CD4-positive, alpha-beta T cell (primary cell): ENCODE results near the gene FKTN. TPM values are rescaled to one million over a fixed set of nuclear protein-coding genes. Genes with fewer than 3 reads are reported as not detected.

Source experiments
- ATAC-seq: fragments of 200-7000 bp; cut with Tn5 transposase; one replicate; pipeline ENCODE4 v1.10.0; 2022; ENCODE audit warnings: mild to moderate bottlenecking; ENCODE audit not compliant: poor library complexity
- CTCF ChIA-PET: fragments of 350-600 bp; sonication (Branson Sonifier 250); formaldehyde crosslinking; loops from one replicate; lab custom pipeline; 2021; ENCODE audit warnings: antibody characterized with exemption, inconsistent platforms; lab: Charles Lee
- POLR2A ChIA-PET: fragments of 350-600 bp; sonication (Branson Sonifier 250); formaldehyde crosslinking; loops from one replicate; lab custom pipeline; 2021; ENCODE audit warnings: antibody characterized with exemption, inconsistent platforms; lab: Charles Lee
- DNase-seq, 14 experiments: peaks; one replicate each; pipeline ENCODE4 v3.0.0-alpha.2; 2013 to 2020; ENCODE audit warnings: mixed read lengths in 2 of 14
- H3K27ac ChIP-seq, 2 donors: one replicate each; pipeline versions ENCODE4 v1.5.1 to v1.7.0; 2013; ENCODE audit warnings: low read length in 2 of 2, low read depth in 1 of 2, mild to moderate bottlenecking in 1 of 2
- H3K27me3 ChIP-seq, 2 experiments: 1 replicate in 1 of 2; 2 replicates in 1 of 2; pipeline versions ENCODE4 v1.6.1 to v1.7.0; 2013; ENCODE audit warnings: low read length in 2 of 2, control low read depth in 1 of 2, mild to moderate bottlenecking in 1 of 2, moderate library complexity in 1 of 2; ENCODE audit not compliant: insufficient read depth in 2 of 2, control insufficient read depth in 1 of 2
- H3K36me3 ChIP-seq: one replicate; pipeline ENCODE4 v1.6.1; 2013; ENCODE audit warnings: low read length, control low read depth; ENCODE audit not compliant: insufficient read depth
- H3K4me1 ChIP-seq: one replicate; pipeline ENCODE4 v1.6.1; 2013; ENCODE audit warnings: low read length, control low read depth; ENCODE audit not compliant: insufficient read depth
- H3K4me3 ChIP-seq: one replicate; pipeline ENCODE4 v1.5.1; 2013; ENCODE audit warnings: mild to moderate bottlenecking, low read length, moderate library complexity
- H3K9me3 ChIP-seq, 2 experiments: 1 replicate in 1 of 2; 2 replicates in 1 of 2; pipeline versions ENCODE4 v1.6.1 to v1.7.0; 2013; ENCODE audit warnings: low read length in 2 of 2, mild to moderate bottlenecking in 2 of 2, control low read depth in 1 of 2, moderate library complexity in 1 of 2; ENCODE audit not compliant: control insufficient read depth in 1 of 2, insufficient read depth in 1 of 2
- H3K27ac Mint-ChIP-seq: one replicate; pipeline ENCODE4 v1.8.0; 2020; ENCODE audit warnings: mixed read lengths
- H3K27me3 Mint-ChIP-seq: one replicate; pipeline ENCODE4 v1.8.0; 2021; ENCODE audit warnings: mixed read lengths
- H3K36me3 Mint-ChIP-seq: one replicate; pipeline ENCODE4 v1.8.0; 2021; ENCODE audit warnings: low read depth, mixed read lengths
- H3K4me1 Mint-ChIP-seq: one replicate; pipeline ENCODE4 v1.8.0; 2021; ENCODE audit warnings: low read depth, mixed read lengths
- H3K4me3 Mint-ChIP-seq: one replicate; pipeline ENCODE4 v1.8.0; 2020; ENCODE audit warnings: mild to moderate bottlenecking, mixed read lengths
- H3K9me3 Mint-ChIP-seq: one replicate; pipeline ENCODE4 v1.8.0; 2020; ENCODE audit warnings: mixed read lengths
- intact Hi-C, 2 experiments: fragments of 100-400 bp; cut with DNase I in 1 of 2; cut with micrococcal nuclease in 1 of 2; formaldehyde crosslinking; loops; one replicate each; pipeline versions ENCODE4 v1.15.1 to v1.9.0; 2023 to 2025; cut with DNase I, micrococcal nuclease
- total RNA-seq, 174 experiments: library from RNA in 2 of 174; stranded (reverse) in 2 of 174; gene quantifications; one replicate each; pipeline ENCODE4 v1.2.3 and lab custom pipeline; 2021 to 2026
- TF ChIP-seq, protein P1 (sequence below): fragments of 200-600 bp; IDR thresholded peaks from one replicate; pipeline ENCODE4 v1.8.0; 2022; ENCODE audit warnings: antibody characterized with exemption, mild to moderate bottlenecking

Gene FKTN
- total RNA-seq, 2 experiments from 2014 or later = 5.7 to 5.8 TPM

DNA sequence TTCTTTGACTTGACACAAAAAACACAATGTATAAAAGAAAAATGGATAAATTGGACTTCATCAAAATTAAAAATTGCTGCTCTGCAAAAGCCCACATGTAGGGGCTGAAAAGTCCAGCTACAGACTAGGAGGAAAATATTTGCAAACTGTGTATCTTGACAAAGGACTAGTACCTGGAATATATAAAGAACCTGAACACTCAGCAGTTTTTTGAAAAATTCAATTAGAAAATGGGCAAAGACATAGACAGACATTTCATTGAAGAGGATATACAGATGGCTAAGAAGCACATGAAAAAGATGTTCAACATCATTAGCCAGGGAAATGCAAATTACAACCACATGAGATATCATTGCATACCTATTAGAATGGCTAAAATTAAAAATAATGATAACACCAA lies 85.9 kb downstream of the FKTN start:
- CTCF ChIA-PET = no interaction called here
- H3K4me3 ChIP-seq = no peak overlapping the region
- TF ChIP-seq, protein P1, sequence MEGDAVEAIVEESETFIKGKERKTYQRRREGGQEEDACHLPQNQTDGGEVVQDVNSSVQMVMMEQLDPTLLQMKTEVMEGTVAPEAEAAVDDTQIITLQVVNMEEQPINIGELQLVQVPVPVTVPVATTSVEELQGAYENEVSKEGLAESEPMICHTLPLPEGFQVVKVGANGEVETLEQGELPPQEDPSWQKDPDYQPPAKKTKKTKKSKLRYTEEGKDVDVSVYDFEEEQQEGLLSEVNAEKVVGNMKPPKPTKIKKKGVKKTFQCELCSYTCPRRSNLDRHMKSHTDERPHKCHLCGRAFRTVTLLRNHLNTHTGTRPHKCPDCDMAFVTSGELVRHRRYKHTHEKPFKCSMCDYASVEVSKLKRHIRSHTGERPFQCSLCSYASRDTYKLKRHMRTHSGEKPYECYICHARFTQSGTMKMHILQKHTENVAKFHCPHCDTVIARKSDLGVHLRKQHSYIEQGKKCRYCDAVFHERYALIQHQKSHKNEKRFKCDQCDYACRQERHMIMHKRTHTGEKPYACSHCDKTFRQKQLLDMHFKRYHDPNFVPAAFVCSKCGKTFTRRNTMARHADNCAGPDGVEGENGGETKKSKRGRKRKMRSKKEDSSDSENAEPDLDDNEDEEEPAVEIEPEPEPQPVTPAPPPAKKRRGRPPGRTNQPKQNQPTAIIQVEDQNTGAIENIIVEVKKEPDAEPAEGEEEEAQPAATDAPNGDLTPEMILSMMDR = no peak
- Mint-ChIP-seq H3K27ac (no peak overlapping the region), H3K4me1 (no peaks in the 10 kb centered on the region), H3K36me3 (peaks cover 17% of the 10 kb centered on the region), H3K4me3 (no peak overlapping the region), H3K9me3 (no peaks in the 10 kb centered on the region), H3K27me3 (no peaks in the 10 kb centered on the region)
- H3K9me3 ChIP-seq = no peaks in the 10 kb centered on the region
- no peak overlapping the region for H3K27ac ChIP-seq
- H3K27me3 ChIP-seq = no peaks in the 10 kb centered on the region
- H3K4me1 ChIP-seq = no peaks in the 10 kb centered on the region
- intact Hi-C loops = no loop called here
- no peak for ATAC-seq
- POLR2A ChIA-PET = no interaction called here
- no peak for DNase-seq
- H3K36me3 ChIP-seq = no peaks in the 10 kb centered on the region

DNA sequence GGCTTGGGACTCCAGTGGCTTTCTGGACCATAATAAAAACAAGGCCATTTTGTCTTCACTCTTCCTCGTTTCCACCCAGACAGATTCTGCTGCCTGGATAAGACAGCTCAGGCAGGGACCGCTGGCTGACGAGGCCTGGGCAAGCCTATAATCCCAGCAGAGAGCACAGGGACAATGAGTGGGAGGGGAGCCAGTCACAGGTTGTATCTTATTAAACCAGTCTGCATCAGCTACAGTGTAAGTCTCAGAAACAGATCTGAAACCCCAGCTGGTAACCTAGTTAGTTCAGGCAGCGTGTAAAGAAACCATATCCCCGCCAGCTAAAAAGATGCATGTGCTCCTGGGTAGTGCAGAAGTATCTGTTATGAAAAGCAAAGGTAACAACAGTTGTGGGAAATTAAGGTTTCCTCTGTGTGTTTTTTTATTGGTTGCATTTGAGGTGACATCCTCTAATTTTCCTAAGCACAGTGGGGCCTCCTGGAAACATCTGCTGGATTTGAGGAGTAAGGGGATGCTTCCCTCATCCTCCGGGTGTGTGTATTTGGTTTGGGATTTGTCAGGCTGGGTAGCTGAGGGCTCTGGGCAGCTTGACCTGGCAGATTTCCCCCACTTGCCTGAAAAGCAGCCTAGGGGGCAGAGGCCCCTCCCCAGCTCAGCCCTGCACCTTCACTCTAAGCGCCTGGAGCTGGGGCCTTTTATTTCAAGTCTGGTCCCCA lies 89.1 kb downstream of the FKTN start:
- H3K27ac ChIP-seq = no peak overlapping the region
- Mint-ChIP-seq H3K4me1 (no peaks in the 10 kb centered on the region), H3K4me3 (no peak overlapping the region), H3K27me3 (no peaks in the 10 kb centered on the region), H3K36me3 (no peaks in the 10 kb centered on the region), H3K27ac (no peak overlapping the region), H3K9me3 (no peaks in the 10 kb centered on the region)
- H3K36me3 ChIP-seq = no peaks in the 10 kb centered on the region
- H3K4me3 ChIP-seq = no peak overlapping the region
- POLR2A ChIA-PET = no interaction called here
- no peak for DNase-seq
- no peak for ATAC-seq
- no peaks in the 10 kb centered on the region for H3K9me3 ChIP-seq
- TF ChIP-seq, protein P1 = no peak
- intact Hi-C loops = no loop called here
- H3K4me1 ChIP-seq = no peaks in the 10 kb centered on the region
- H3K27me3 ChIP-seq = no peaks in the 10 kb centered on the region
- CTCF ChIA-PET = no interaction called here

DNA sequence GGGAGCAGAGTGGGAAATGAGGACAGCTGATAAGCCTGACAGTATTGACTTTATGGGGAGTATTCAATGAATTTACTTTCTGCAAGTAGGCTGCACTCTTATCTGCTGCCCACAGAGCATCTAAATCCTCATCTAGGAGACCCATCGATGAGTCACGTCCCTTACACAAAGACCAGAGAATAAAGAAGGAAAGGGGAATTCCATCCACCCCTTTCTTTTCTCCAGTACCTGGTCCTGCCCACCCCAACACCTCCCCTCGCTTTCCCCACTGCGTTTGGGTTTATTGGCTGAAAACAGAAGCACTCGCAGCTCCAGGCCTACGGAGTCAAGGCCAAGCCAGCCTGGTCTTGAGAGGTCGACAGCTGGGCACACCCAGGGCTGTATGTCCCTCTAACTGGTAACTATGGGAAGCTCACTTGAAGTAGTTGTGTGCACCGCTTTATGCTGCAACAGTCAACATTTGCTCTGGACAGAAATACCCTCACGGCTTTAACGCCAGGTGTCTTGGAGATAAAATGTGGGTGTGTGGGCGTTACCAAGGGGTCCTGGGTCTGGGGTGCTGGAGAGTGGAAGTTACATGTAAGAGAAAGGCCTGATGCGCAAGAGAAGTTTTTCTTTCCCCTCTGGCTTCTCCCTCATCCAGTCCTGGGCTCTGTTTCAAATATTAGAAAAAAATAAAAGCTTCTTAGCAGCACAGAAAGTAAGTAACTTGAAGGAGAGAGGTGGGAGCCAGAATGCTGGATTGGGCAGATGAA lies 89.8 kb downstream of the FKTN start:
- H3K27ac ChIP-seq = no peak overlapping the region
- CTCF ChIA-PET = no interaction called here
- no peak for DNase-seq
- intact Hi-C loops = no loop called here
- no peak overlapping the region for H3K4me3 ChIP-seq
- no peaks in the 10 kb centered on the region for H3K36me3 Mint-ChIP-seq
- ATAC-seq = no peak
- H3K27me3 Mint-ChIP-seq = no peaks in the 10 kb centered on the region
- H3K27me3 ChIP-seq = no peaks in the 10 kb centered on the region
- H3K4me1 ChIP-seq = no peaks in the 10 kb centered on the region
- POLR2A ChIA-PET = no interaction called here
- no peak overlapping the region for H3K27ac Mint-ChIP-seq
- no peaks in the 10 kb centered on the region for H3K9me3 ChIP-seq
- TF ChIP-seq, protein P1 = no peak
- H3K9me3 Mint-ChIP-seq = no peaks in the 10 kb centered on the region
- H3K4me3 Mint-ChIP-seq = no peak overlapping the region
- H3K36me3 ChIP-seq = no peaks in the 10 kb centered on the region
- H3K4me1 Mint-ChIP-seq = no peaks in the 10 kb centered on the region
